OCI-LY3 (cell line): ENCODE measurements around the gene BRI3BP.

Source experiments
- H2AFZ ChIP-seq: fragments of 200-600, 300-600 bp; shearing (Covaris generic); 2 replicates; pipeline ENCODE4 v1.6.0; 2014; ENCODE audit warnings: antibody characterized with exemption, low read depth, low read length
- H3K27ac ChIP-seq: fragments of 200-600, 300-600 bp; sonication (generic); 2 replicates; pipeline ENCODE4 v1.5.1; 2014; ENCODE audit warnings: mild to moderate bottlenecking, low read length, moderate library complexity, mixed read lengths
- H3K27me3 ChIP-seq: fragments of 200-600, 300-600 bp; sonication (generic); 2 replicates; pipeline ENCODE4 v1.6.1; 2014; ENCODE audit warnings: low read depth, low read length, mixed read lengths
- H3K36me3 ChIP-seq: fragments of 200-600, 300-600 bp; sonication (generic); replicated peaks from 2 replicates; pipeline ENCODE3; 2014; ENCODE audit warnings: low read depth, low read length, mixed read lengths
- H3K4me1 ChIP-seq: fragments of 300-600, 200-600 bp; sonication (generic); 2 replicates; pipeline ENCODE4 v1.6.1; 2014; ENCODE audit warnings: low read length, mixed read lengths
- H3K4me2 ChIP-seq: fragments of 200-600, 300-600 bp; sonication (generic); 2 replicates; pipeline ENCODE4 v1.6.1; 2014; ENCODE audit warnings: low read length, mixed read lengths
- H3K4me3 ChIP-seq: fragments of 300-600, 200-600 bp; sonication (generic); 2 replicates; pipeline ENCODE4 v1.5.1; 2014; ENCODE audit warnings: antibody characterized with exemption, mild to moderate bottlenecking, low read length, moderate library complexity
- H3K79me2 ChIP-seq: fragments of 300-600, 200-600 bp; shearing (Covaris generic); 2 replicates; pipeline ENCODE4 v1.6.1; 2014; ENCODE audit warnings: mild to moderate bottlenecking, low read length, mixed read lengths
- H3K9ac ChIP-seq: fragments of 300-600, 200-600 bp; shearing (Covaris generic); 2 replicates; pipeline ENCODE4 v1.6.0; 2014; ENCODE audit warnings: mild to moderate bottlenecking, low read length, moderate library complexity
- H3K9me3 ChIP-seq: fragments of 200-600, 300-600 bp; shearing (Covaris generic); 2 replicates; pipeline ENCODE4 v1.6.1; 2014; ENCODE audit warnings: low read length, mixed read lengths; ENCODE audit not compliant: insufficient read depth
- H4K20me1 ChIP-seq: fragments of 200-600, 300-600 bp; sonication (generic); 2 replicates; pipeline ENCODE4 v1.6.1; 2016; ENCODE audit warnings: low read length, mixed read lengths; ENCODE audit not compliant: insufficient read depth
- EZH2phosphoT487 ChIP-seq: fragments of 200-600 bp; shearing (Covaris generic); IDR thresholded peaks from 2 replicates; pipeline ENCODE4 v1.6.1; 2018; ENCODE audit warnings: antibody characterized with exemption, mixed run types, low read depth
- TF ChIP-seq, protein P1 (sequence below): fragments of 200-600, 300-600 bp; sonication (generic); IDR thresholded peaks from 2 replicates; pipeline ENCODE4 v1.5.1; 2014; ENCODE audit warnings: antibody characterized with exemption, low read length, low read depth

Gene BRI3BP

DNA sequence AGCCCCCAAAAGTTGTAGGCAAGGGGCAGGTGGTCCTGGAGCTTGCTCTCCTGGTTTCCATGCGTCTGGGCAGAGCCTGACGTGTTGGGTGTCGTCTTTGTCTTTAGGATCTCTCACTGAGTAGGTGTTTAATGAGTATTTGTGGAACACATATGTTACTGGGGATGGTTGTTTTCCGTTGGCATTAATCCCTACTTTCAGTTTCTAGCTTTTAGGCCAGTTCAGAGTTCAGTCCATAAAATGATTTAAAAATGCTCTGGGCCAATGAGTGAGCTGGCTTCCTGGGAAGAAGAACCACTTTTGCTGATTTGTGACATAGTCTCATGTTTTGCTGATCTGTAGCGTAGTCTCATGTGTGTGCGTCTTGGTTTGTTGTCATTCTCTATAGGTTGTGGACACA is 82.7 kb downstream of the BRI3BP start:
- H3K4me3 ChIP-seq: no peak overlapping the region
- H3K27ac ChIP-seq: no peak overlapping the region
- H3K4me1 ChIP-seq: no peaks in the 10 kb centered on the region
- H3K79me2 ChIP-seq: no peaks in the 10 kb centered on the region
- no peak overlapping the region for H3K4me2 ChIP-seq
- no peak for TF ChIP-seq EZH2phosphoT487
- TF ChIP-seq, protein P1, sequence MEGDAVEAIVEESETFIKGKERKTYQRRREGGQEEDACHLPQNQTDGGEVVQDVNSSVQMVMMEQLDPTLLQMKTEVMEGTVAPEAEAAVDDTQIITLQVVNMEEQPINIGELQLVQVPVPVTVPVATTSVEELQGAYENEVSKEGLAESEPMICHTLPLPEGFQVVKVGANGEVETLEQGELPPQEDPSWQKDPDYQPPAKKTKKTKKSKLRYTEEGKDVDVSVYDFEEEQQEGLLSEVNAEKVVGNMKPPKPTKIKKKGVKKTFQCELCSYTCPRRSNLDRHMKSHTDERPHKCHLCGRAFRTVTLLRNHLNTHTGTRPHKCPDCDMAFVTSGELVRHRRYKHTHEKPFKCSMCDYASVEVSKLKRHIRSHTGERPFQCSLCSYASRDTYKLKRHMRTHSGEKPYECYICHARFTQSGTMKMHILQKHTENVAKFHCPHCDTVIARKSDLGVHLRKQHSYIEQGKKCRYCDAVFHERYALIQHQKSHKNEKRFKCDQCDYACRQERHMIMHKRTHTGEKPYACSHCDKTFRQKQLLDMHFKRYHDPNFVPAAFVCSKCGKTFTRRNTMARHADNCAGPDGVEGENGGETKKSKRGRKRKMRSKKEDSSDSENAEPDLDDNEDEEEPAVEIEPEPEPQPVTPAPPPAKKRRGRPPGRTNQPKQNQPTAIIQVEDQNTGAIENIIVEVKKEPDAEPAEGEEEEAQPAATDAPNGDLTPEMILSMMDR: no peak
- H4K20me1 ChIP-seq: no peaks in the 10 kb centered on the region
- no peaks in the 10 kb centered on the region for H3K9me3 ChIP-seq
- H2AFZ ChIP-seq: no peak overlapping the region
- H3K9ac ChIP-seq: no peak overlapping the region
- H3K27me3 ChIP-seq: no peaks in the 10 kb centered on the region
- H3K36me3 ChIP-seq: peaks cover 16% of the 10 kb centered on the region

GRCh38 chr12:125079084-125079483 is 85.6 kb downstream of the BRI3BP start:
- Histone ChIP-seq H4K20me1 (no peaks in the 10 kb centered on the region), H3K4me1 (no peaks in the 10 kb centered on the region), H3K9me3 (no peaks in the 10 kb centered on the region), H2AFZ (no peak overlapping the region), H3K9ac (no peak overlapping the region), H3K4me2 (no peak overlapping the region), H3K79me2 (no peaks in the 10 kb centered on the region), H3K27me3 (no peaks in the 10 kb centered on the region), H3K27ac (no peak overlapping the region), H3K36me3 (peaks cover 13% of the 10 kb centered on the region), H3K4me3 (no peak overlapping the region)
- no peak for TF ChIP-seq EZH2phosphoT487
- TF ChIP-seq, protein P1: no peak

- H3K9ac ChIP-seq: no peak overlapping the region
- no peaks in the 10 kb centered on the region for H3K9me3 ChIP-seq
- peaks cover 16% of the 10 kb centered on the region for H3K36me3 ChIP-seq
- H4K20me1 ChIP-seq: no peaks in the 10 kb centered on the region
- H3K27me3 ChIP-seq: no peaks in the 10 kb centered on the region
- no peak overlapping the region for H3K27ac ChIP-seq
- no peaks in the 10 kb centered on the region for H3K4me1 ChIP-seq
- H3K4me3 ChIP-seq: no peak overlapping the region
- no peak overlapping the region for H2AFZ ChIP-seq
- no peaks in the 10 kb centered on the region for H3K79me2 ChIP-seq
- no peak for TF ChIP-seq EZH2phosphoT487
- TF ChIP-seq, protein P1: no peak
- H3K4me2 ChIP-seq: no peak overlapping the region
Measured at GRCh38 chr12:125079648-125080645, 86.5 kb downstream of the BRI3BP start.
